ENCODE data around the gene FAIM.

DNA sequence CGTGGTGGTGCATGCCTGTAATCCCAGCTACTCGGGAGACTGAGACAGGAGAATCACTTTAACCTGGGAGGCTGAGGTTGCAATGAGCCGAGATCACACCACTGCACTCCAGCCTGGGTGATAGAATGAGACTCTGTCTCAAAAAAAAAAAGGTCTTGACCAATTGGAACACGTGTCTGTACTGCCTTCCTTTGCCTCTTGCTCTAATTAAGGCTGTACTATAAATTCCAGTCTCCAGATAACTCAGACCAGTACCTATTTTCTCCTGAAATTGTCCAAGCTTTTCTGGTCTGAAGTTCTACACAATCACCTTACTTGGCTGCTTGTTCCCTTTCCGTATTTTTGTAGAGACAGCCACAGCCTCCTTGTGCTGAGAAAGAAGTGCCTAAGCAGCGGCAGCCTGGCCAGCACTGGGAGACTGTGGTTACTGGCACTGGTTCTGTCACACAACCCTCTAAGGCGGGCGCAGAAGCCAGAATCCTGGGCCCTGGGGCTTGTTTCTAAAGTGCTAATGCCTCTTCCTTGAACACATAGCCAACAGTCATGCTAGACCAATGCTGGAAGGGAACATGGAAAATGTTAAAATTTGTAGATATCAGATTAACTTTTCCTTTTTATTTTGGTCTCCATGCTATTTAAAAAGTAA is 8.3 kb upstream of the FAIM start:
- TF ChIP-seq, protein P1, sequence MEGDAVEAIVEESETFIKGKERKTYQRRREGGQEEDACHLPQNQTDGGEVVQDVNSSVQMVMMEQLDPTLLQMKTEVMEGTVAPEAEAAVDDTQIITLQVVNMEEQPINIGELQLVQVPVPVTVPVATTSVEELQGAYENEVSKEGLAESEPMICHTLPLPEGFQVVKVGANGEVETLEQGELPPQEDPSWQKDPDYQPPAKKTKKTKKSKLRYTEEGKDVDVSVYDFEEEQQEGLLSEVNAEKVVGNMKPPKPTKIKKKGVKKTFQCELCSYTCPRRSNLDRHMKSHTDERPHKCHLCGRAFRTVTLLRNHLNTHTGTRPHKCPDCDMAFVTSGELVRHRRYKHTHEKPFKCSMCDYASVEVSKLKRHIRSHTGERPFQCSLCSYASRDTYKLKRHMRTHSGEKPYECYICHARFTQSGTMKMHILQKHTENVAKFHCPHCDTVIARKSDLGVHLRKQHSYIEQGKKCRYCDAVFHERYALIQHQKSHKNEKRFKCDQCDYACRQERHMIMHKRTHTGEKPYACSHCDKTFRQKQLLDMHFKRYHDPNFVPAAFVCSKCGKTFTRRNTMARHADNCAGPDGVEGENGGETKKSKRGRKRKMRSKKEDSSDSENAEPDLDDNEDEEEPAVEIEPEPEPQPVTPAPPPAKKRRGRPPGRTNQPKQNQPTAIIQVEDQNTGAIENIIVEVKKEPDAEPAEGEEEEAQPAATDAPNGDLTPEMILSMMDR (conservative IDR thresholded peaks at IDR 0.05; ENCODE audit: low read depth, low read length), result no peak
- TF ChIP-seq EZH2phosphoT487 (IDR thresholded peaks at IDR 0.05; ENCODE audit: borderline replicate concordance, low read length), result no peak
